HG03139 (cell line): Measurements from ENCODE around the gene EEFSEC.

ENCODE experiments used
- ATAC-seq: cut with Tn5 transposase; IDR thresholded peaks from one replicate; pipeline ENCODE4 v1.9.1; 2021; ENCODE audit not compliant: unreplicated experiment

EEFSEC gene

GRCh38 chr3:128383316-128384235, 230.3 kb downstream of the EEFSEC start:
- no peak for ATAC-seq

GRCh38 chr3:128385080-128385832, 232.0 kb downstream of the EEFSEC start:
- ATAC-seq, result no peak

GRCh38 chr3:128388932-128389331, 235.7 kb downstream of the EEFSEC start:
- no peak for ATAC-seq

- ATAC-seq, result no peak
These were observed 237.6 kb downstream of the EEFSEC start for GRCh38 chr3:128390867-128391266.

GRCh38 chr3:128392021-128392420, 238.7 kb downstream of the EEFSEC start:
- ATAC-seq, result no peak

- ATAC-seq, result no peak
These were observed 239.7 kb downstream of the EEFSEC start for GRCh38 chr3:128392818-128393544.

GRCh38 chr3:128394033-128394432, 240.8 kb downstream of the EEFSEC start:
- ATAC-seq, result no peak

- ATAC-seq, result no peak
These were observed 241.8 kb downstream of the EEFSEC start for GRCh38 chr3:128395046-128395445.

- no peak for ATAC-seq
These were observed 242.3 kb downstream of the EEFSEC start for GRCh38 chr3:128395500-128396162.

- ATAC-seq, result no peak
These were observed 244.2 kb downstream of the EEFSEC start for GRCh38 chr3:128397484-128397883.

- no peak for ATAC-seq
These were observed 245.3 kb downstream of the EEFSEC start for GRCh38 chr3:128398586-128398985.

- no peak for ATAC-seq
These were observed 246.1 kb downstream of the EEFSEC start for GRCh38 chr3:128399221-128399915.

- ATAC-seq, result no peak
These were observed 247.4 kb downstream of the EEFSEC start for GRCh38 chr3:128400671-128401070.

- ATAC-seq, result no peak
These were observed 249.0 kb downstream of the EEFSEC start for GRCh38 chr3:128402319-128402718.

- no peak for ATAC-seq
These were observed 249.7 kb downstream of the EEFSEC start for GRCh38 chr3:128402998-128403397.

- no peak for ATAC-seq
These were observed 251.2 kb downstream of the EEFSEC start for GRCh38 chr3:128404276-128405068.

GRCh38 chr3:128405554-128406277, 252.4 kb downstream of the EEFSEC start:
- no peak for ATAC-seq

- ATAC-seq, result no peak
These were observed 254.0 kb downstream of the EEFSEC start for GRCh38 chr3:128407247-128407646.
